ENCODE data around the gene TEPSIN.

Gene TEPSIN, protein sequence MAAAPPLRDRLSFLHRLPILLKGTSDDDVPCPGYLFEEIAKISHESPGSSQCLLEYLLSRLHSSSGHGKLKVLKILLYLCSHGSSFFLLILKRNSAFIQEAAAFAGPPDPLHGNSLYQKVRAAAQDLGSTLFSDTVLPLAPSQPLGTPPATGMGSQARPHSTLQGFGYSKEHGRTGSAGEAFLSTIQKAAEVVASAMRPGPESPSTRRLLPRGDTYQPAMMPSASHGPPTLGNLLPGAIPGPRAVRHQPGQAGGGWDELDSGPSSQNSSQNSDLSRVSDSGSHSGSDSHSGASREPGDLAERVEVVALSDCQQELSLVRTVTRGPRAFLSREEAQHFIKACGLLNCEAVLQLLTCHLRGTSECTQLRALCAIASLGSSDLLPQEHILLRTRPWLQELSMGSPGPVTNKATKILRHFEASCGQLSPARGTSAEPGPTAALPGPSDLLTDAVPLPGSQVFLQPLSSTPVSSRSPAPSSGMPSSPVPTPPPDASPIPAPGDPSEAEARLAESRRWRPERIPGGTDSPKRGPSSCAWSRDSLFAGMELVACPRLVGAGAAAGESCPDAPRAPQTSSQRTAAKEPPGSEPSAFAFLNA

DNA sequence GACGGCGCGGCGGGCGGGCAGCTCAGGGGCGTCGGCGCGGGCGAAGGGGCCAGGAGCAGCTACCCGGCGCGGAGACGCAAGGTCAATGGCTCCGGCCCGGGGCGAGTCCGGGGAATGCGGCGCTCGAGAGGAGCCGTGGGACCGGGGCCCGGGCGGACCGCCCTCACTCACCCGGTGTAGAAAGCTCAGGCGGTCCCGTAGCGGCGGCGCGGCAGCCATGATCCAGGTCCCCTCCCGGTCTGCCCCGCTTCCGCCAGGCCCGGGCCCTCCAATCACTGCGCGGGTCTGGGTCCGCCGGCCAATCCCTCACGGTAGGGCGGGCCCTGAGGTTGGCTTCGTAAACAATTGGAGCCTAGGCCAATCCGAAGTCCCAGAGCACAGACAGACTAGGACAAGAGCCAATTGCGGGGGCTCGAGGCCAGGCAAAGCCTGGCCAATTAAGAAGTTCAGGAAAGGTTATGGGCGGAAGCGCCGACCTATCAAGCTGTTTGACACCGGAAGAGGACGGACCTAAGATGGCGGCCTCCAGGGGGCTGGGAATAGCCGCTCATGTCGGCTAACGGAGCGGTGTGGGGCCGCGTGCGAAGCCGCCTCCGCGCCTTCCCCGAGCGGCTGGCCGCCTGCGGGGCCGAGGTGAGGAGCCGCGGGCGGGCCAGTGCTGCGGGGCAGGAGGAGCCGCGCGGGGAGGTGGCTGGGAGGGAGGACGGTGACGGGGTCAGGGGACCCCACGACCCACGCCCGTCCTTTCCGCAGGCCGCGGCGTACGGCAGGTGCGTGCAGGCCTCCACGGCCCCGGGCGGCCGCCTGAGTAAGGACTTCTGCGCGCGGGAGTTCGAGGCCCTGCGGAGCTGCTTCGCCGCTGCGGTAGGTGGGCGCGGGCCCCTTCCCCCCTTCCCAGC is at the start of gene TEPSIN, which contains the start of gene NDUFAF8:
Gene TEPSIN (minus strand): TSS at position 241 of the 899 bp plus-strand sequence. CDS start 22 bp downstream, at position 219.
Gene NDUFAF8 (plus strand): TSS at position 504 of the 899 bp plus-strand sequence. CDS start 46 bp downstream, at position 550.
- peak; percentile 90 to 93 for DNase-seq (ENCODE audit: low read depth in 2 of 2)

DNA sequence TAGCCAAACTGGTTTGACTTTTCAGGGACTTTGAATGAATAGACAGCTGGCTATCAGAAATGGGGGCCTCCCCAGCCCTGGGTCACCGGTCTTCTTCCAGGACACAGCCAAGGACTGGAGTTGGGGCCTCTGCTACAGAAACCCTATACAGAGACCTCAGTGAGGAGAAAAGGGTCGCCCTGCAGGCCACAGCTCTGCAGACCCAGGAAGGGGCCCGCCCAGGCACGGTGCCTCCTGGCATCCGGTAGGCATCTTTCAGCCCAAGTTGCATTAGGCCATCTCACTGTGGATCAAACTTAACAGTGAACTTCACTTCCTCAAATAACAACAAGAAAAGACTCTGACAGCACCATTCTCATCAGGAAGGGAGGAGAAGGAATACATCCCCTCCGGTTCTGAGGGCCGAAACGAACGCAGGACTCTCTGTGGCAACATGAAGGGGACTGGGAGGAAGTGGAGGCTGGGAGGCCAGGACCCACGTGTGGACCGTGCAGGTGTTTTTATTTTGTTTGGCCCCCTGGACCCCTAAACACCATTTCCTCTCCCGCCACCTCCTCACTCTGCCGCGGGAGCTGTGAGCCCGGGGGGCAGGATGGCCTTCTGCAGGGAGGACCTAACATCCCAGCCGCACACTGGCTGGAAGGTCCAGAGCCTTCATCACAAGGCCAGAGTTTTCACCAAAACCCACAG is 49.0 kb upstream of the TEPSIN start:
- DNase-seq (ENCODE audit: low read depth in 2 of 2): no peak

DNA sequence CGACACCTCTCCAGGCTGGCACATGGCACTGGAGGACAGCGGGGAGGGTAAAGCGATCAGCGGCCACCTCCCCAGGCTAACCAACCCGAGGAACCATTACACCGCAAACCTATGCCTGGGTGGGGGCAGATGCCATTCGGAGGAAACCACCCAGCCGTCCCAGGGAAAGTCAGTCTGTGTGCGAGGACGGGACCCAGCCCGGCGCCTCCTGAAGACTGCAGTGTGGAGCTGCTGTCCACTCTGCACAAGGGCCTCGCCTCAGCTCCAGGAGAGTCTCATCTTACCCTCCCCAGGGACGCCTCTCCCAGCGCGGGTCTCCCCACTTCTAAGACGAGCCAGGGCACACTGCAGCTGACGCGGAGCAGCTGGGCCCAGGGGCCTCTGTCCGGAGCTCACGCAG is 48.3 kb upstream of the TEPSIN start:
- no peak for DNase-seq (ENCODE audit: low read depth in 2 of 2)

DNA sequence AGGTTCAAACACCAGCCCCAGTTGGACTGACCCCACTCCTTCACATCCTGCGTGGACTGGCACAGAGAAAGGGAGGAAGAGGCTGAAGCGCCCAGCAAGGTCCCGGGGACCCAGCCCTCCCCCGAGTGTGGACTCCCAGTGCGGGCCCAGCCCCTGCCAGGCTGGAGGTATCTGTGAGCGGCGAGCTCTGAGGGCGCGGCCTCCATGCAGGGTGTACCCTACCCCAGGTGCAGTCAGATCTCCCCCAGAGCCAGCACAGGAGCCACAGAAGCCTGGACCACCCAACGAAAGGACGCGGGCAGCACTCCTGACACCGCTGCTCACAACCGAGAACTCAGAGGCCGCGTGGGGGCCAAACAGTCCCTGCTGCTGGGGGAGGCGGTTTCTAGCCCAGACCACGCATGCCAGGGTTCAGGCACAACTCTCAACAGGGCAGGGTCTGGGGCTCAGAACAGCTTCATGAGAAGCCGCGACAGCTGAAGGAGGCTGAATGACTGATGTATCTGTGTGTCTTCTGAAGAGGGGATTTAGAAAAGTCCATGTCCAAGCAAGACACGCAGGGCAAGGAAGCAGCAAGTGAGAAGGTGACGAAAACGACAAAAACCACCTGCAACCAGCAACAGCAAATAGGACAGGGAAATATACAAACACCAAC is 47.8 kb upstream of the TEPSIN start:
- no peak for DNase-seq (ENCODE audit: low read depth in 2 of 2)

DNA sequence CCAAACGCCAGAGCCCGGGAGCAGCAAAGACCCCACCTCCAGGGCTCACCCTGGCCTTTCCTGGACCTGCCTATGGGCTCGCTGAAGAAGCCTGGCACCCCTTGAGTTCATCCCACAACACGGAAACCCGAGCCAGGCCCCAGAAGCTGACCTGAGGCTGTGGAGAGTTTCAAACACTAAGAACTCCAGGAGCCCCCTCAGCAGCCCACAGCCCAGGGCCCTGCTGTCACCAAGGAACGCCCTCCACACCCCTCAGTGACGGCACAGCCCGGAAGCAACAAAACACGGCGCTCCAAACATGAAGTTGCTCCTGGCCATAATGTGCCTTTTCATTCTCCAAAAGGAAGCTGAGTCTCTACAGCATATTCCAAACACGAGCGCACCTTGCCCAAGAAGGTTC is 47.0 kb upstream of the TEPSIN start:
- no peak for DNase-seq (ENCODE audit: low read depth in 2 of 2)

DNA sequence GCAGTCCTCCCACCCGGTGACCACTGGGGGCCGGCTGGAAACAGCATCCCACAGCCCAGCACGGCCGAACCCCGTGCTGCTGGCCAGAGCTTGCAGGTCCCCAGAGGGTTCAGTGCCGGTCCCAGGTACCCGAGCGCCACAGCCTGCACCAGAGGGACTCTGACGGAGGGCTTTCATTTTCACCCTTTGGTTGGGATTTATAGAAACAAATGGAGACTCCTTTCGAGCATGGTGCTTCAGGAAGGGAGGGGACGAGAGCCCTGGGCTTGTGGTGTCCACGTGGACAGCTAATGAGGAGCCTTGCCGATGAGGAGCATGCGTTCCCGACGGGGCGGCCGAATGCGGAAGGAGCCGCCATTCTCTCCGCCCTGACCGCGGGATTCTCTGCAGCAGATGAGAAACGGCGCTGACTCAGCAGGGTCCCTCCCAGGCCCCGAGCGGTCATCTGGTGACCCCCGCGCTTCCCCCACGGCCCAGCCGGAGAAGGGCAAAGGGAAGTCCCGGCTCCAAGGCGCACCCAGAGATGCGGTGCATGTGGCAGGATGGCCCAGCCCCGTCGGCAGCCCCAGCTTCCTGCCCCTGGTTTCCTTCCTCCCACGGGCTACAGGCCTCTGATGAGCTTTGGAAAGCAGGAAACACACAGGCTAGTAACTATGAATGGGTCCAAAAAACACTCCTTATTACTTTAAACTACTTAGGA is 46.5 kb upstream of the TEPSIN start:
- DNase-seq (ENCODE audit: low read depth in 2 of 2): peak; percentile 54 to 57

DNA sequence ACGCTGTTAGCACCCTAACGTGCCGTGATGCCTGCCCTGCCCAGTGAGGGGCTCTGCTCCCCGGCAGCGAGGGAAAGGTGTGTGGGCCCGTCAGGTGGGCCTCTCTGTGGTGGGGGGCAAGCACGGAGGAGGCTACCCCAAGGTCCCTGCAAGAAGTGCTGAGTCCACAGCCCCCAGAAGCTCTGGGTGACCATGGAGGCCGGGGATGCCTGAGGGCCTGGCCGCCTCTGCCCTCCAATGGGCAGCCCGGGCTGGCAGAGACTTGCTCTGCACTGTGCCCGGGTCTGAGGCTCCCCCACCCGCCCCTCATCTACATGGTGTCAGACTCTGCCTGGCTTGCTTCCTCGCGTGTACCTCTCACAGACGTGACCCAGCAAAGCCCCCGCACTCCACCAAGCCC is 44.0 kb upstream of the TEPSIN start:
- no peak for DNase-seq (ENCODE audit: low read depth in 2 of 2)

DNA sequence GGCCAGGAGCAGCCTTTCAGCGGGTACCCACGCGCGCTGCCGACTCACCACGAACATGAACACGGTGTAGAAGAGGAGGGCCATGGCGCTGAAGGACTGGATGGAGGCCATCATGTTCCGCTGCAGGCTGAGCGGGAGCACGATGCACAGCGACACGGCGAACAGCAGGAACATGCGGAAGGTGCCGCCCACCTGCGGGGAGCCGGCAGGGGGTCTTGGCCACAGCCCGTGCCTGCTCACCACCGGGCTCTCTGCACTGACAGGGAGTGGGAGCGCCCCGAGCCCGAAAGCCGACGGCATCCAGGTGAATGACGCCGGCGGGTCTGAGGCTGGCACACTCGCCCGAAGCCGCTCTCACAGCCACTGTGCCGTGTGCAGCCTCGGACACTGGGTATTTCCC is 43.3 kb upstream of the TEPSIN start:
- DNase-seq (ENCODE audit: low read depth in 2 of 2): no peak

DNA sequence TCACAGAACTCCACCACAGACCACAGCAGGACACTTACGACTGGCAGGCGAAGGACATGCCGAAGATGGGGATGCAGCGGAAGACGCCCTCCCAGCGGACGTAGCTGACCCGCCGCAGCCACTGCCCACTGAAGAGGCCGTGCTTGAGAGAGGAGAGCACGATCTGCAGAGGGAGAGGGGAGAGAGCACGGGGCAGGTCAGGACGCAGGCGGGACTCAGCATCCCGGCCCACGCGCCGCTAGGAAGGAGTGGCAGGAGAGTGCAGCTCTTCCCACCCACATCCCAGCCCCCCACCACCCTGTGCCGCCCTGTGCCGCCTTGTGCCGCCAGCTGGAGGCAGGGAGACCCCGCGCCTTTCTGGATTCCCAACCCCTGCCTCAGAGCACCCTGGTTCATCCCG is 41.7 kb upstream of the TEPSIN start:
- no peak for DNase-seq (ENCODE audit: low read depth in 2 of 2)

DNA sequence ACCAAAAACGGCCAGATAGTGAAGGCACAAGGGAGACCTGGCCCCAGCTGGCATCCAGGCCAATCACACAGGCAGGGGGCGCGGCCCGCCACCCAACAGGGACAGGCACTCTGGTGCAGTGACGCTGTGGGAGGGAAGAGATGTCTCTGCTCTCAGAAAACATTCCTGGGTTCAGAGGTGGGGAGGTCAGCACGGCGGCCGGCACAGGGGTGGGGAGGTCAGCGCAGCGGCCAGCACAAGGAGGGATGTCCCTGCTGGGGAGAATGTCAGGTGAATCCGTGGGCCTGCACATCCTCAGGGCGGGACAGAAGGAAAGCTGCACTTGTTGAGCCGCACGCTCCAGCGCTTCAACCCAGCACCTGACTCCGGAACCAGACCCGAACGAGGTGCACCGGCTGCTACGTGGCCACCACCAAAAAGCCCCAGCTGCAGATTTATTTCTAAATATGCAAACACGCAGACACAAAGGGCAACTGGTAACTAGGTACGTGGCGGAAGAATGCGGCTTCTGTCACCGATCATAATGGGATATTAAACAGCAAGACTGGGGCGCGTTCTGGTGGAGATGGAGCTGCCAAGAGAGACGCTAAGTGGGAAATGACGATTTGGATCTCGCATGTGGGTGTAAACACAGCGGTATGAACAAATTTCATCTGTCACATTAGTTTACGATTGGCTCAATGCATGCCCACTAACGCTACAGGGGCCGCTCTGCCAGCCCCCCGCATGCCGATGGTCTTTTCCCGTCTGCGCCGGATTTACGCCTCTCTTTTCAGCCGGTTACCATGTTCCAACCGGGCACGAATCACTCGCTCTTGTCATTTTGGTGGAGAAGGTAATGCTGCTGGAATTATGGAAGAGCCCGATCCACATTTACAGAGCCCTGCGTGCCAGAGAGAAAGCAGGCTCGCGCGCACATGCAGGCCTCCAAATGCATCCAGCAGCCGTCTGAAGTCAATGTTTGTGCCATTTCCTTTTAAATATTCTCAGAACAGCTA is 40.7 kb upstream of the TEPSIN start:
- DNase-seq (ENCODE audit: low read depth in 2 of 2): no peak

DNA sequence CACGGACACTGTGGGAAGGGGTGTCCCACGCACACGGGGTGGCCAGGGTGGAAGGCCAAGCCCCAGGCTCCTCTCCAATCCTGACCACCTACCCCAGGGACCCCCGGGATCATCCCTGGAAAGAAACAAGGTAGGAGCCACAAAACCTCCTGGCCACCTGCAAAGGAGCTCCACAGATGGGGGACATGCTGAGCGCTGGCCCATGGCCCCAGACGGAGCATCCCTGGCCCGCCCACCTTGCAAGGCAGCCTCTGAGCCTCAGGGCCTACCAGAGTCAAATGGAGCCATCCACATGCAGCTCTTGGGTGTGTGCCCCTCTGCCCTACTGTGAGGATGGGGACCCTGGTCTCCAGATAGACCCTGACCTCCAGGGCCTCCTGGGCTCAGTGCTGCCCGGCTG is 40.0 kb upstream of the TEPSIN start:
- DNase-seq (ENCODE audit: low read depth in 2 of 2): no peak

DNA sequence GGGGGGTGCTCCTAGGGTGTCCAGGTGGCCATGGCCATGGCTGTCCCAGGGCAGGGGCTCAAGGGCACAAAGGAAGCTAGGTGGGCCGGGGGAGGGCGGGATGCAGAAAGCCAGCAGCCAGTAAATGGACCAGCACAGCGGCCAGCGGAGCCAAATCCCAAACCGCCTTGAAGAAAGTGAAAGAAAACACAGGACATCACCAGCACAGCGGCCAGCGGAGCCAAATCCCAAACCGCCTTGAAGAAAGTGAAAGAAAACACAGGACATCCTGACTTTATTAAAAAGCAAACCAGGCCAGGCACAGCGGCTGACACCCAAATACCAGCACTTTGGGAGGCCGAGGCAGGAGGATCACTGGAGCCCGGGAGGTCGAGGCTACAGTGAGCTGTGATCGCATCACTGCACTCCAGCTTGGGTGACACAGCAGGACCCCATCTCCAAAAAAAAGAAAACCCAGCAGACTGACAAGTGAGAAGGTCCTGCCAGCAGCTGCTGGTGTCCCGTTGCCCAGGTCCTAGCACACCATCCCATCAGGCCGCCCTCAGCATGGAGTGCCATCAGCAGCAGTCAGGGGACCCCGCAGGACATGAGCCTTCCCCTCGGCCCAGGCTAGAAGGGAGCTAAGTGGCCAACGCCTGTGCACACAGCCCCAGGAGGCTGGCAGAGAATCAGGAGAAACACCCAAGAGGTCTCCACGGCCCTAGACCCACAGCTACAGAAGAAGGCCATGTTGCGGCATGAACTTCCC is 39.3 kb upstream of the TEPSIN start:
- no peak for DNase-seq (ENCODE audit: low read depth in 2 of 2)

DNA sequence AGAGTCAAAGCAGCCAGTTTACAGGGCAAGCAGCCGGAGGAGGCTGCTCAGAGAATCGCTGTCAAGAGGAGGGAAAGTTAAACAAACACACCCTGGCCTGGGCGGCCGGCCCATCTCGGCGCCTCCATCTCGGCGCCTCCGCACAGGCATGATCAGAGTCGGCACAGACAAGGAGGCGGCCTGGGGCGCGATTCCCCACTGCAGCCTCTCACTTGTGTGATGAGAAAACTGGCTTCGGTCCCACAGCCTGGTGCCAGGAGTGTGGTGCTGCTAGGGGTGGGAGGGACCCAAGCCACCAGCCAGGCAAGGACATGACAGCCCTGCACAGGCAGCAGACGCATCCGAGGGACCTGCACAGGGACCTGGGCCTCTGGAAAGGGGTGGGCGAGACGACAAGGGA is 38.6 kb upstream of the TEPSIN start:
- no peak for DNase-seq (ENCODE audit: low read depth in 2 of 2)

DNA sequence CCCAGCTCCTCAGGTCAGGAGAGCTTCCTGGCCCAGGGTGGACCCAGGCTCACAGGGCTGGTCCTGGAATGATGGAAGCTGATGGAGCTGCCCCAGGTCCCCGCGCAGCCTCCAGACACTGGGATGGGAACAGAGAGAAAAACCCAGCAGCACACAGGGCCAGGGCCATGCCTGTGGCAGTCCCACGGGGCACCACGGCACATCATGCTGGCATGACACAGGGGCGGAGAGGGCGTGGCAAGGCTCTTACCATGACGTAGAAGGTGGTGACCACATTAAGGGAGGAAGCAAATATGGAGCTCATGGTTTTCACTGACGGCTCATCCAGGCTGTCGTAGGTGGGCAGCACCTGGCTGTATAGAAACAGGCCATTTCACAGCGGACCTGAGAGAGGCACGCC is 37.9 kb upstream of the TEPSIN start:
- no peak for DNase-seq (ENCODE audit: low read depth in 2 of 2)

DNA sequence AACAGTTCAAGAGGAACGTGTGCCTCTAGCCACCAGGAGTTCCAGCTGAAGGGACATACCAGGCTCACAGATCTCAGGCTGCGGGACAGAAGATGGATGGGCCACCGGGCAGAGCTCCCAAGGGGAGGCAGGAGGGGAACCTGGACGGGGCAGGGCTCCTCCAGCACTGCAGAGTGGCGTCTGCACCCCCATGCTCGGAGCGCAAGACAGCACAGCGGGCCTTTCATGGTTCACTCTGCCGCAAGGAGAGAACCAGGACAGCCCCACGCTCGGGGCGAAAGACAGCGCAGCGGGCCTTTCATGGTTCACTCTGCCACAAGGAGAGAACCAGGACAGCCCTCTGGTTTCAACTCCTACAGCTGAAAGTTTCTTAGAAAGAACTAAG is 35.6 kb upstream of the TEPSIN start:
- no peak for DNase-seq (ENCODE audit: low read depth in 2 of 2)

DNA sequence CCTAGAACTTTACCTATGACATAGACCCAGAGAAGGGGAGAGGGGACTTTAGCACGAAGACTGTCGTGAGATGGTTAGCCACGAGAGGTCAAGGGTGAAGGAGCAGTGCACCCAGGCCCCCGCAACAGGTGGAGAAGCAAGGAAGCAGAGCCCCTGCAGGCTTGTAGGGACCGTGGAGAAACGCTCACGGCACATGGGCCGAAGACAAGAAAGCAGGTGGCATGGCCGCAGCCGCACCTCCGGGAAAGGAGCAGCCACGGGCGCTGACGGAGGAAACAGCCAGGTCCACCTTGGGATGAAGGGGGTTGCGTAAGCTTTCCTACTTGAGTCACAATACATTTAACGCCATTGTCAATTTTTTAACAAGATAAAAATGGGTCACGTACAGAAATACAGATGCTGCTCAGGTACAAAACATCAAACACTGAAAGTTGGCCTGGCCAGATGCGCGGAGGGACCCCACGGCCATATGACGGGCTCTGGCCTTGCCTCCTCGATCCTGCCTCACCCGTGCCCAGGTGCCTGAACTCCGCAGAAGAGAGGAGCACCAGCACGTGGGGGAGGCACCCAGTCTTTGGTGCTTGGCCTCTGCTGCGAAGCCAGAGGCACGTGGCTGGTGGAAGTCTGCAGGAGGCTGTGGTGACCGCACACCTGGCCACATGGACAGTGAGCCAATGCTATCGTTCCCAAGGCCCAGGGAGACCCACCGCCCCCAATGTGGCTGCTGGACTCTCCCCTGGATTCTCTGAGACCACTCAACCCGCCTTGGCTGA is 35.0 kb upstream of the TEPSIN start:
- no peak for DNase-seq (ENCODE audit: low read depth in 2 of 2)

DNA sequence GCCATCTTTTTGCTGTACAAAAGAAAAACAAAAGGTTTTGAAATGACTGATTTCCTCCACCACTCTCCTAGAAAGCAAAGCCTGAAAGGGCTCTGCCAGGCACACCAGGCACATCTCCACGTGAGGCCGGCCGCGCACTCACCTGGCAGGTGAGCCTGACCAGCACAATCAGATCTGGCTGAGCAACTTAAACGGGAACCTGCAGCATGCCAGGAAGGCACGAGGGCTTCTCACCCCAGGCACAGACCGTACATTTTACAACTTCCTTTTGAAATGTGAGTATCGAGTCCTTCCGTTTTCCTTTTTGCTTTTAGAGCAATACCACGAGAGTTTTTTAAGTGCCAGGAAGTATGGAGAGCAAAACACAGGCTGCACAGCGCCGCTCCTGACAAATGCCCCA is 33.8 kb upstream of the TEPSIN start:
- DNase-seq (ENCODE audit: low read depth in 2 of 2): no peak

DNA sequence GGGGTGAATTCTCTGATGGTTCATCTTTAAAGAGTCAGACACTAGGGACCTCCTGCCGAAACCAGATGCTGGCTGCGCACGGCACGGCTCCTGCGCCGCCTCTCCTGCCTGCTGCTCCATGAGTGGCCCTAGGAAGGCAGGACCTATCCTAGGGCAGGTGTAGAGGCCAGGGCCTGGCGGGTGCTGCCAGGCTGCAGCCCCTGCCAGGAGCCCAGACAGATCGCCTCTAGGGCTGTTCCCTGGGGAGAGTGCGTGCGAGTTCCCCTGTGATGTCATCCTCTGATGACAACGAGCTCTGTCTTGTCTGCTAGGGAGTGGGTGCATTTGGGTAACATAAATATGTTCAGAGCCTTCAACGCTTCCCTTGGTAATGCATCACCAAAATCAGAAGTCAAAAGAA is 32.4 kb upstream of the TEPSIN start:
- DNase-seq (ENCODE audit: low read depth in 2 of 2): no peak

All from stimulated activated CD4-positive, alpha-beta T cell treated with anti-CD3 and anti-CD28 coated beads, Interleukin-4, amount 100 ng/mL, for 48 hours (primary cell).